ENCODE results near the gene B3GLCT. TPM values are rescaled to one million over a fixed set of nuclear protein-coding genes. Genes with fewer than 3 reads are reported as not detected.

B3GLCT gene
- total and polyA plus RNA-seq, 12 donors = 3.1 to 28.1 (median 18.8) TPM

DNA sequence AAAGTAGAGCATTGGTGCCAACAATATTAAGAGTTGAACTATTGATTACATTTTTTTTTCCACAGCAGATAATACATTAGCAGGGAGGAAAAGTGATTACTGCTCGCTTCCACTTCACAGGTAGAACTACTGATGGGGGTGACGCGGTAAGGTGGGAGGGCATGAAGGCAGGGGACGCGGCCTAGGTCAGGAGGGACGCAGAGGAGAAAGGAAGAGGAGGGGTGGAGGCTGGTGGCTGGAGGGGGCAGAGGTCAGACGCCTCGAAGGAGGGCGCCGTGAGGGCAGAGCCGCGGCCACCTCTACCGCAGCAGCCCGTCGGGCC lies 287 bp upstream of the B3GLCT start:
- Histone ChIP-seq H3K27me3 (no peaks in the 10 kb centered on the region), H3K36me3 (no peaks in the 10 kb centered on the region), H3K9me3 (no peaks in the 10 kb centered on the region), H3K27ac (peak overlapping the region; percentile 95 to 100 (median 98)), H3K4me3 (peak overlapping the region in 9 of 10 donors; percentile 64 to 86 (median 81)), H3K4me1 (peaks cover 0 to 41% (median 30%) of the 10 kb centered on the region in 9 donors)
- DNase-seq (no peak), ATAC-seq (no peak)
- 10 to 17% methylated on average over 11 to 15 of the region's 15 CpGs for WGBS, 2 donors
- intact Hi-C loops (cut with DNase I) = loop anchor here in 4 of 10 donors (2.0 to 10.0 kb wide), 4 partner anchors 37 to 225 kb away; partner anchors contain the start of gene HSPH1 (in 1 of the 4)
- TF ChIP-seq, protein P1, sequence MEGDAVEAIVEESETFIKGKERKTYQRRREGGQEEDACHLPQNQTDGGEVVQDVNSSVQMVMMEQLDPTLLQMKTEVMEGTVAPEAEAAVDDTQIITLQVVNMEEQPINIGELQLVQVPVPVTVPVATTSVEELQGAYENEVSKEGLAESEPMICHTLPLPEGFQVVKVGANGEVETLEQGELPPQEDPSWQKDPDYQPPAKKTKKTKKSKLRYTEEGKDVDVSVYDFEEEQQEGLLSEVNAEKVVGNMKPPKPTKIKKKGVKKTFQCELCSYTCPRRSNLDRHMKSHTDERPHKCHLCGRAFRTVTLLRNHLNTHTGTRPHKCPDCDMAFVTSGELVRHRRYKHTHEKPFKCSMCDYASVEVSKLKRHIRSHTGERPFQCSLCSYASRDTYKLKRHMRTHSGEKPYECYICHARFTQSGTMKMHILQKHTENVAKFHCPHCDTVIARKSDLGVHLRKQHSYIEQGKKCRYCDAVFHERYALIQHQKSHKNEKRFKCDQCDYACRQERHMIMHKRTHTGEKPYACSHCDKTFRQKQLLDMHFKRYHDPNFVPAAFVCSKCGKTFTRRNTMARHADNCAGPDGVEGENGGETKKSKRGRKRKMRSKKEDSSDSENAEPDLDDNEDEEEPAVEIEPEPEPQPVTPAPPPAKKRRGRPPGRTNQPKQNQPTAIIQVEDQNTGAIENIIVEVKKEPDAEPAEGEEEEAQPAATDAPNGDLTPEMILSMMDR (IDR thresholded peaks at IDR 0.05) = no peak

DNA sequence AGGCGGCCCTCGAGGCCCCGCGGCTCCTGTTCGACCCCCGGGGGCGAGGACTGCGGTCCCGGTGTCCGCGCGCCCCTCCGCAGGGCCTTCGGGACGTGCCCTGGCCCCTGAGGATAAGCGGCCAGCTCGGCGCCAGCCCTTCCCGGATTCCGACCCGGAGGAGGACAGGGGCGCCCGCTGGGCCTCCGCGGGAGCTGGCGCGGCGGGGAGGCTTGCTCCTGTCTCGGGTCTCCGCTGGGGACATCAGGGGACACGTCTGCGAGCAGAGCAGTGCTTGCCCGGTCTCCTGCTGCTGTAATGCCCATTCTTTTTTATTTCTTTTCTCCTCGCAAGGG lies 829 bp downstream of the B3GLCT start:
- no peaks in the 10 kb centered on the region for H3K36me3 ChIP-seq
- ATAC-seq = peak; percentile 37 to 73 (median 61)
- TF ChIP-seq, protein P1 (IDR thresholded peaks at IDR 0.05) = no peak
- intact Hi-C loops (cut with DNase I) = no loop called here
- peak; percentile 44 to 66 for DNase-seq
- H3K27me3 ChIP-seq = no peaks in the 10 kb centered on the region
- H3K9me3 ChIP-seq = no peaks in the 10 kb centered on the region
- peak overlapping the region; percentile 55 to 86 (median 80) for H3K4me3 ChIP-seq
- H3K4me1 ChIP-seq = peaks cover 0 to 52% (median 34%) of the 10 kb centered on the region in 9 donors
- H3K27ac ChIP-seq = peak overlapping the region; percentile 95 to 100 (median 98)
- 1 to 2% methylated on average over 28 to 34 of the region's 34 CpGs for WGBS, 2 donors

DNA sequence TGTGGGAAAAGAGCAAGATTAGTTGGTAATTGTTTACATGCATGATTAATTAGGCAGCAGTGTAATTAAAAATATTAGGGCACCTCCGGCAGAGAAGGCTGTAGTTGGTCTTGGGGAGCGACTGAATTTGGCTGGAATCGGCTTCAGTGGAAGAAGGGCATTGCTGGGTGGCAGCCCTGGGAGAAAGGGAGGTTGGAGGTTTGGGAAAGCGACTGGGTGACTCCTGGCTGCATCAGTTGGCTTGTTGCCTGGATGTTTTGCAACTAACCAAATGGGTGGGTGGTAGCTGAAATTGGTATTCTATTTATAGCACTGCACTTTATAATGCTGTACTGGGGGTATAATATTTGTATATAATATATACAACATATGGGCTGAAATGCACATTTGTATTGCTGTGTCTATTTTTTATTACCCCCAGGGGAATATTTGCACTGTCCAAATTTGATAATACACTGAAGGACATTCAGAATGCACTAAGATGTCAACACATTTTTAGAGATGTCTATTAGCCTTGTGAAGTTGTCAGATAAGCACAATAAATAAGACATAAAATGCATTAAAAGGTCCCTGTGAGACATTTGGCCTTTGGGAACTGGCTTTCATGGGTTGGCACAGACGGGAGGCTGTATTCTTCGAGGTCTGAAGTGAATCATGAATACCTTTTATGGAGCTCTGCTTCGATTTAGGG lies 1.7 kb downstream of the B3GLCT start:
- H3K36me3 ChIP-seq = no peaks in the 10 kb centered on the region
- DNase-seq (peak in 1 of 2 donors; percentile 63), ATAC-seq (peak in 5 of 8 donors; percentile 19 to 72 (median 50))
- peak overlapping the region; percentile 55 to 86 (median 80) for H3K4me3 ChIP-seq
- TF ChIP-seq, protein P1 (IDR thresholded peaks at IDR 0.05) = no peak
- peaks cover 0 to 52% (median 34%) of the 10 kb centered on the region in 9 donors for H3K4me1 ChIP-seq
- peak overlapping the region; percentile 95 to 100 (median 98) for H3K27ac ChIP-seq
- H3K27me3 ChIP-seq = no peaks in the 10 kb centered on the region
- intact Hi-C loops (cut with DNase I) = no loop called here
- 34% methylated on average over 7 of the region's 7 CpGs for WGBS, 2 donors
- no peaks in the 10 kb centered on the region for H3K9me3 ChIP-seq

DNA sequence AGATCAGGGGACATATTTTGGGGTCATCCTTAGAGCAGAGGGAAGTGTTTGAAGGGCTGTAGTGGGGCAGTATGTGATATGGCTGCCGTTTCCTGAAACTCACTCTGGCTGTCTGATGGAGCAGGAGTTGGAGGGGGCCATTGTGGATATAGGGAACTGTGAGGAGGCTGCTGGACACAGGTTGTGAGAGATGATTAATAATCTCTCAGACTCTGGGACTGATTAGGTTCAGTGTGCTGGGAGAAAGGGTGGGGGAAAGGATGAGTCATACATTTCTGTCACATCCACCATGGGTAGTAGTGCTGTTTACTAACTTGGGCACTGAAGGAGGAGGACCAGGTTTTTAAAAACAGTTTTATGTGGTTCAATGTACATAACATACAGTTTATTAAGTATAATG lies 4.8 kb downstream of the B3GLCT start:
- Histone ChIP-seq H3K27me3 (no peaks in the 10 kb centered on the region), H3K27ac (peak overlapping the region in 5 of 10 donors; percentile 17 to 99 (median 45)), H3K36me3 (no peaks in the 10 kb centered on the region), H3K4me1 (peaks cover 3 to 78% (median 56%) of the 10 kb centered on the region in 9 donors), H3K9me3 (no peaks in the 10 kb centered on the region), H3K4me3 (no peak overlapping the region)
- no peak for DNase-seq
- no peak for ATAC-seq
- WGBS, 2 donors = 83 to 89% methylated on average over 1 of the region's 1 CpG
- TF ChIP-seq, protein P1 (IDR thresholded peaks at IDR 0.05) = no peak
- intact Hi-C loops (cut with DNase I) = no loop called here
